ENCODE measurements around the gene PTPN23.

Gene PTPN23

GRCh38 chr3:47406762-47407149 lies 25.9 kb downstream of the PTPN23 start:
- DNase-seq = no peak

DNA sequence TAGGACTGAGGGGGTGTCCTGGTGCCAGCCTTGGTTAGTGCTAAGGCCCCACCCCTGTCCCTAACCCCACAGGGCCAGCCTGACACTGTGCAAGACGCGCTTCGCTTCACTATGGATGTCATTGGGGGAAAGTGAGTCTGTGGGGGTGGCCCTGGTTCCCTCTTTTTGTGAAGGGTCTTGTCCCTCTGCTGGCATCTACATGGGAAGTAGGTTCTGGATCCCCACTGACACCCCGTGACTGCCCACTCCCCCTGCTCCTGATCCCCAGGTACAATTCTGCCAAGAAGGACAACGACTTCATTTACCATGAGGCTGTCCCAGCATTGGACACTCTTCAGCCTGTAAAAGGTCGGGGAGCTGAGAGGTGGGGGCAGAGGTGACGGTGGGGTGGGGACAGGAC lies 26.4 kb downstream of the PTPN23 start:
- no peak for DNase-seq

DNA sequence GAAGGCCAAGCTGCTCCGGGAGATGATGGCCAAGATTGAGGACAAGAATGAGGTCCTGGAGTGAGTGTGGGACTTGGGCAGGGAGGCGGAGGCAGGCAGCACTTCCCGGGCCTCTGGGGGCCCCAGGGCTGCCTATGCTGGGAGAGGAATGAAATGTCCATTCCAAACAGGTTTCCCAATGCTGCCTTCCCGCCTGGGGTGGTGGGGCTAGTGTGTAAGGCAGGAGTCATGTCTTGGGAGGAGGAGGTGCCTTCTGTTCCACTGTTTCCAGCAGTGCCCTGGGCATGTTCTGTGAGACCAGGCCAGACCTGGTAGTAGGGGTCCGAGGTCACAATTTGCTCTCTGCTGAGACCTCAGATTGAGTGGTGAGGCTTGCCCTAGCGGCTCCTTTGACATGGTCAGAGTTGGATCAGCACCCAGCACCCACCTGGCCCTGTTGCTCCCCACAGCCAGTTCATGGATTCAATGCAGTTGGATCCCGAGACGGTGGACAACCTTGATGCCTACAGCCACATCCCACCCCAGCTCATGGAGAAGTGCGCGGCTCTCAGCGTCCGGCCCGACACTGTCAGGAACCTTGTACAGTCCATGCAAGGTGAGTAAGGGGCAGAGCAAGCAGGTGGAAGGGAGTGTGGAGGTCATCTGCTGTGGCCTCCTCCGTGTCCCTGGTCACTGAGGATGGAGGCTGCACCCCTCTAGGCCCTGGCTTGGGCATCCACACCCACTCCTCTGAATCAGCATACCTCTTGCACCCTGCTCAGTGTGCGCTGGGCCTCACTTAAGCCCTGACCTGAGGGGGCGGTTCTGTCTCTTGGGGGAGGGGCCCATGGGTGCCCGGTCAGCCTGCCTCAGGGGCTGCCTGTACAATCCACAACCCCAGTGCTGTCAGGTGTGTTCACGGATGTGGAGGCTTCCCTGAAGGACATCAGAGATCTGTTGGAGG lies 27.3 kb downstream of the PTPN23 start:
- DNase-seq = no peak

DNA sequence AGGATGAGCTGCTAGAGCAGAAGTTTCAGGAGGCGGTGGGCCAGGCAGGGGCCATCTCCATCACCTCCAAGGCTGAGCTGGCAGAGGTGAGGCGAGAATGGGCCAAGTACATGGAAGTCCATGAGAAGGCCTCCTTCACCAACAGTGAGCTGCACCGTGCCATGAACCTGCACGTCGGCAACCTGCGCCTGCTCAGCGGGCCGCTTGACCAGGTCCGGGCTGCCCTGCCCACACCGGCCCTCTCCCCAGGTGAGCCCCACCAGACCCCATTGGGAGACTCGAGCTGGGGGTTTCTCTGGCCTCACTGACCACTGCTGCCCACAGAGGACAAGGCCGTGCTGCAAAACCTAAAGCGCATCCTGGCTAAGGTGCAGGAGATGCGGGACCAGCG lies 28.0 kb downstream of the PTPN23 start:
- no peak for DNase-seq

GRCh38 chr3:47409284-47409683 lies 28.5 kb downstream of the PTPN23 start:
- no peak for DNase-seq

- no peak for DNase-seq
Observed at GRCh38 chr3:47409688-47410416, 29.0 kb downstream of the PTPN23 start.

DNA sequence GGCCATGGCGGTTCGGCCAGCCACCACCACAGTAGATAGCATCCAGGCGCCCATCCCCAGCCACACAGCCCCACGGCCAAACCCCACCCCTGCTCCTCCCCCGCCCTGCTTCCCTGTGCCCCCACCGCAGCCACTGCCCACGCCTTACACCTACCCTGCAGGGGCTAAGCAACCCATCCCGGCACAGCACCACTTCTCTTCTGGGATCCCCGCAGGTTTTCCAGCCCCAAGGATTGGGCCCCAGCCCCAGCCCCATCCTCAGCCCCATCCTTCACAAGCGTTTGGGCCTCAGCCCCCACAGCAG lies 29.5 kb downstream of the PTPN23 start:
- no peak for DNase-seq

GRCh38 chr3:47410801-47411646 lies 30.2 kb downstream of the PTPN23 start:
- DNase-seq = no peak

GRCh38 chr3:47411696-47412452 lies 31.1 kb downstream of the PTPN23 start:
- DNase-seq = no peak

DNA sequence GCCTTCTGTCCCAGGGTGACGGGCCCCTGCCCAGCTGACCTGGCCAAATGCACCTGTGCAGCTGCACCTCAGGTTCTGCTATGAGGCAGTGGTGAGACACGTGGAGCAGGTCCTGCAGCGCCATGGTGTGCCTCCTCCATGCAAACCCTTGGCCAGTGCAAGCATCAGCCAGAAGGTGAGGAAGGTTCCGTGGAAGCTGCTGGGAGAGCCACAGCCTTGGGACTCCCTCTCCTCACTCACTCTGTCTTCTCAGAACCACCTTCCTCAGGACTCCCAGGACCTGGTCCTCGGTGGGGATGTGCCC lies 31.6 kb downstream of the PTPN23 start:
- no peak for DNase-seq

DNA sequence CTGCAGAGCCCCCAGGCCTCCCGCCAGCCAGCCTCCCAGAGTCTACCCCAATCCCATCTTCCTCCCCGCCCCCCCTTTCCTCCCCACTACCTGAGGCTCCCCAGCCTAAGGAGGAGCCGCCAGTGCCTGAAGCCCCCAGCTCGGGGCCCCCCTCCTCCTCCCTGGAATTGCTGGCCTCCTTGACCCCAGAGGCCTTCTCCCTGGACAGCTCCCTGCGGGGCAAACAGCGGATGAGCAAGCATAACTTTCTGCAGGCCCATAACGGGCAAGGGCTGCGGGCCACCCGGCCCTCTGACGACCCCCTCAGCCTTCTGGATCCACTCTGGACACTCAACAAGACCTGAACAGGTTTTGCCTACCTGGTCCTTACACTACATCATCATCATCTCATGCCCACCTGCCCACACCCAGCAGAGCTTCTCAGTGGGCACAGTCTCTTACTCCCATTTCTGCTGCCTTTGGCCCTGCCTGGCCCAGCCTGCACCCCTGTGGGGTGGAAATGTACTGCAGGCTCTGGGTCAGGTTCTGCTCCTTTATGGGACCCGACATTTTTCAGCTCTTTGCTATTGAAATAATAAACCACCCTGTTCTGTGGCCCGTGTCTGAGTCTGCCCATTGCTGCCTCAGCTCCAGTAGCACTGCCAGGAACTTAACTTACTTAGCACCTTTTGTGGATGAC lies 32.2 kb downstream of the PTPN23 start:
- no peak for DNase-seq

DNA sequence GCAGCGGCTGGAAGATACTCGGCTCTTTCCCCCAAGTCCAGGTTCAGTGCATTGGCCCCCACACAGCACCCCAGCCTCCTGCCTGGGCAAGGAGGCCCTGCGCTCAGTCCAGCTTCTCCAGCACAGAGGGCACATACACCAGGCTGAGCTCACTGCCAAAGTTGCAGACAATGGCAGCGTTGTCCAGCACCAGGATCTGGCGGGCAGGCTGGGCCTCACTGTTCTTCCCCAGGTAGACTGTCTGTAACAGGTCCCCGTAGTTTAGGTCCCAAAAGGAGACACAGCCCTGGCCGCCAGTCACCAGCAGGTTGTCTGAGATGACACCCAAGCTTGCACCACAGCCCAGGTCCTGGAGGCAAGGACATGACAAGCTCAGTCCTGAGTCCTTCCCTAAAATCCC lies 32.9 kb downstream of the PTPN23 start:
- DNase-seq = no peak

GRCh38 chr3:47414161-47414564 lies 33.3 kb downstream of the PTPN23 start:
- no peak for DNase-seq

DNA sequence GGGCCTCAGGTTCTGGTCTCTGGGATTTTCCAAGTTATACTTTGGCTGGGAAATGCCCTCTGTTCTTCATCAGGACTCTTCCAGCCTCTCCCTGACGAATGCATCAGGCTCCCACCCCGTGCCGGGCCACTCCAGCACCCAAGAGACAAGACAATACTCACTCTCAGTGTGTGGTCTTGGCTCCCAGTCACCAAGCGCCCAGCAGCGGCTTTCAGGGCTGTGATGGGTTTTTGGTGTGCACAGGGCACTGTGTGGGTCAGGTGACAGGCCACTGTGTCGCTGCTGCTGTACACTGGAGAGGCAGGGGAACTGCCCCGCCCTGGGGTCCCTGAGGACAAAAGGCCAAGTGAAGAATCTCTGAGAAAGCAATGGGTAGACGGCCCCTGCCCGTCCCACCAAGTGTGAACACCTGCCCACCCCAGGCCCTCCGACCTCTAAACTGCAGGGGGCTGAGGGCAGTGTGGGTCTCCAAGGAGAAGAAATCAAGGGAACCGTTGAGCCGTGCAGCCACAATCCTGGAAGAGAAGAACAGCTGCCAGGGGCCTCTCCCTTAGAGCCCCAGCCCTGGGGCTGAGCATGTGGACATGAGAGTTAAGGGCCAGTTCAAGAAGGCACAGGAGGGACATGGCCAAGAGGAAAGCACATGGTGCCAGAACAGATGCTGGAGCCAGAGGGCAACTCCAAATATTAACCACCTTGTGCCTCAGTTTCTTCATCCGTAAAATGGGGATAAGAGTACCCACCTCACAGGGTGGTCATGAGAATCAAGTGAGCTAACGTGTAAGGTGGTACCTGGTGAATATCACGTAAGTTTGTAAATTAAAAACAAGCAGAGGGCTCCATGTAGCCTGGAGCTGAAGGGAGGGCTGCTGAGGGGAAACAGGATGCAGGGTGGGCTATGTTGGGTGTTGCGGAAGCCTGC lies 34.1 kb downstream of the PTPN23 start:
- no peak for DNase-seq

GRCh38 chr3:47416041-47416440 lies 35.2 kb downstream of the PTPN23 start:
- DNase-seq = no peak

- DNase-seq = no peak
Observed at GRCh38 chr3:47418167-47419082, 37.6 kb downstream of the PTPN23 start.

- DNase-seq = no peak
Observed at GRCh38 chr3:47419083-47420043, 38.5 kb downstream of the PTPN23 start.

GRCh38 chr3:47420044-47420430 lies 39.2 kb downstream of the PTPN23 start:
- no peak for DNase-seq

Data from activated CD4-positive, alpha-beta T cell treated with anti-CD3 and anti-CD28 coated beads, Interleukin-2, amount 50 U/mL, for 1 hour (primary cell).